HG02885 (cell line): Measurements from ENCODE around the gene DNAJC18.
"Not testable (repeated sequence)": the region's sequence is repeated elsewhere in the genome, so short reads cannot be mapped to it uniquely, and the experiment has no call there.

Experiments used
- ATAC-seq: cut with Tn5 transposase; IDR thresholded peaks from one replicate; pipeline ENCODE4 v1.9.1; 2021; ENCODE audit warnings: mild to moderate bottlenecking; ENCODE audit not compliant: unreplicated experiment, poor library complexity

The DNAJC18 gene

DNA sequence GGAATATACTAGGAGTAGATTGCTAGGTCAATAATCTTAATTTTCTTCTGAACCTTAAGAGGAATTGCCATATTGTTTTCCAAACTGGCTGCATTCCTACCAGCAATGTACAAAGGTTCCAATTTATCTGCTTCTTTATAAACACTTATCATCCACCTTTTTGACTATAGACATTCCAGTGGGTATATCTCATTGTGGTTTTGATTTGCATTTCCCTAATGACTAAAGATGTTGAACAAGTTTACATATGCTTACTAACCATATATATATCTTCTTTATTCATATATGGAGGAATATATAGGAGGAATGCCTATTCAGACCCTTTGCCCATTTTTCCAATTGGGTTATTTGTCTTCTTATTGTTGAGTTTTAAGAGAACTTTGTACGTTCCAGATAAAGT lies 7.6 kb downstream of the DNAJC18 start:
- ATAC-seq, result no peak

DNA sequence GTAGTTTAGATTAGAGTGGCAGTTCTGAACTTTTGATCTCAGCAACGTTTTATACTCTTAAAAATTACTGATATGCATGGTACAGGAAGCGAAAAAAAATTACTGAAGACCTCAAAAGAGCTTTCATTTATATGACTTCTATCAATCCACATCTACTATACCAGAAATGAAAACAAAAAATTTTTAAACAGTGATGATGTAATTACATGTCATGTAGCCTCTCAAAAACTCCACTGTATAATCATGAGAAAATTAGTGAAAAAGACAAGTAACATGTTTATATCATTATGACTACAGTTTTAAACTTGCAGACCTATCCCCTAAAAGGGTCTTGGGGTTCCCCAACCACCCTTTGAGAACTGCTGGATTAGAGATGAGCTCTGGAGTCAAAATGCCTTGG lies 9.3 kb downstream of the DNAJC18 start:
- ATAC-seq, result no peak

DNA sequence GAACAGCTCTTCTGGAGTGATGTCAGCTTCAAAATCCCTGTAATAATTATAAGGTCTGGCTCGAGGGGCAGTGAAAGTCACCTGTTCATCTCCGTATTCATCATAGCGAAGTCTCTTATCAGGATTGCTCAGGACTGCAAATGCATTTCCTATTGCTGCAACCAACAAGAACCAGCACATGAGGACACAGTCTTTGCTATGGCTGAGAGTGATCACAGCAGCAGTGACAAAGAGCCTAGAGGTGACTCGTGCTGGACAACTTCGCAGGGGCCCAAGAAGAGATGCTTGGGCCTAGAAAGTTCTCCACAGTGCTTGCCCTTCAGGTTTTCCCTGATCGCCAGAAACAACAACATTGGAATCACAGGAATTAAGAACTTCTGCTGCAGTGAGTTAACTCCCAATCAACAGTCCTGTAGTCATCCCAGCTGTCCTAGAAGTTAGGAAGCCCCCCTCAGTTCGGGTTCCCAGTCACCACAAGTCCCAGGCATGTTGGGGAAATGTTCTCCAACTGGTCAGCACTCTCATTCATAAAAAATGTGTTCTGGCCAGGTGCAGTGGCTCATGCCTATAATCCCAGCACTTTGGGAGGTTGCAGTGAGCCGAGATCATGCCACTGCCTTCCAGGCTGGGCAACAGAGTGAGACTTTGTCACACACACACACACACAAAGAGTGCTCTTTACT lies 13.0 kb downstream of the DNAJC18 start:
- no peak for ATAC-seq

DNA sequence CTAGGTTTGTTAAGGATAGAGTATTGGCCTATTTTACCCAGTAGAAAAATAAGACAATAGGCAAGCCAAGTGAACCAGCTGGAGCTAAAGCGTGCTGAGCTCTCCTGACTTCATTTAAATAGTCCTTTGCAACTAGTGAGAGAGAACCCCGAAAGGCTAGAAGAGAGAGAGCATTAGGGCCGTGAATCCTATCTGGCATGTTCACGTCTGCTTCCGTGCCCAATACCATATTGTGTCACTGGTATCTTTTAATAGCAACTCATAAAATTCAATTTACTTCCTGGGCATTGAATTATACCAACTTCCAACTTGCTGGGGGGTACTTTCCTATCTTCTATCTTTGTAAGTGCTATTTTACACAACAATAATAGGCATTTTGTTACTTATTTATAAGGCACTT lies 13.8 kb downstream of the DNAJC18 start:
- no peak for ATAC-seq

DNA sequence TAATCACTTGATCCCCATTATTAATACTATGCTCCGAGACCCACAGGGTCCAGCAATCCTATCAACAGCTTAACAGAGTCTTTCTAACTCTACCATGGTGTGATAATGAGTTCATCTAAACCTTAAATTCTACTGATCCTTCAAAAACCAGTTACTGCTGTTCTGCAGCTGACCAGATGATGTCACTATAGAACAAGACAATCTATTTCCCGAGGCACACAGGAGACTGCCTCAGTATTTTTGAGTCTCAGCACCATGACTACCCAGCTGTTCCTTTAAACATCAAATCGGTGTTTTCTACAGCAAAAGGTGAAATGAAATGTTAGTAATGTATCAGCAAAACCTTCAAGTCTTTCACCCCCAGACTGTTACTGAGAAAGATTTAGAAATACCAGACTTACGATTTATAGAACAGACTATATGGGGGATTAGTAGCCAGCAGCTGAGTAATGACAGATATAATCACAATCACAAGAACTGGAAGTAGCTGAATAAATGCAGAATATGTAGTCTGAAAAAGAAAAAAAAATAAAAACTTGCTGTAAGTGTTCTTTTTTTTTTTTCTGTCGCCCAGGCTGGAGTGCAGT lies 16.9 kb downstream of the DNAJC18 start:
- ATAC-seq, result peak; percentile 57

- no peak for ATAC-seq
Observed at GRCh38 chr5:139419226-139420192, 19.8 kb downstream of the DNAJC18 start.

- ATAC-seq, result no peak
Observed at GRCh38 chr5:139418793-139419192, 20.5 kb downstream of the DNAJC18 start.

DNA sequence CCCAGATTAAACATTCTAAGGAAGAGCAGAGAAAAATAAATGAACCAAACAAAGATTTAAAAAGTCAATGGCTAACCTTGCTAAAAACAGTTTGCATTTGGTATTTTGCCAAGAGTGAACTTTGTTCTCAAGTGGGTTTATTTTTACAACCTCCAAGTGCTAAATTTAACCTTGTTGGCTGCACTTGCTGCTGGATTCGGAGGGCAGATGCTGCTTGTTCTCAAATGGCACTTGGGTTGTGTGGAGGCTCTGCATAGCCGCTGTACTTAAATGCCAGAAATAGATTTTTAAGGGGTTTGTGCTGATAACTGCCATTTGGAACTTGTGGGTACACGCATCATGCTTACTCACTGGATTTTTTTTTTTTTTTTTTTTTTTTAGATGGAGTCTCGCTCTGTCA lies 22.1 kb downstream of the DNAJC18 start:
- no peak for ATAC-seq

- no peak for ATAC-seq
Observed at GRCh38 chr5:139416651-139417050, 22.7 kb downstream of the DNAJC18 start.

DNA sequence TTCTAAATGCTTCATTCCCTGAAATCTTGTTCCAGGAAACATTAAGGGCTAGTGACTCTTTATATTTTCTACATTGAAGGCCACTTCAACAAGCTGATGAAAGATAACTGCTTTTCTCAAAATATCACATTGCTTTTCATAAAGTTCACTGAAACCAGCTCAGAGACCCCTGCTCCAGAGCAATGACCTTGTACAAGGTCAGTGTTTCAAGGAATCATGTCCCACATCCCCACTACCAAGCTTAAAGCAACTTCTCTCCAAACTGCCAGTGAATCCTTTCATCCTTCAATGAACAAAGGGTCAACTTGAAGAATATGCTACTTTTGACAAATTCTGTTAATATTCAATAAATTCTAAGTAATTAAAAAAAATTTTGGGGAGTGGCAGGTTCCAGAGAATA lies 23.5 kb downstream of the DNAJC18 start:
- ATAC-seq, result no peak

- no peak for ATAC-seq
Observed at GRCh38 chr5:139415221-139415861, 24.0 kb downstream of the DNAJC18 start.

DNA sequence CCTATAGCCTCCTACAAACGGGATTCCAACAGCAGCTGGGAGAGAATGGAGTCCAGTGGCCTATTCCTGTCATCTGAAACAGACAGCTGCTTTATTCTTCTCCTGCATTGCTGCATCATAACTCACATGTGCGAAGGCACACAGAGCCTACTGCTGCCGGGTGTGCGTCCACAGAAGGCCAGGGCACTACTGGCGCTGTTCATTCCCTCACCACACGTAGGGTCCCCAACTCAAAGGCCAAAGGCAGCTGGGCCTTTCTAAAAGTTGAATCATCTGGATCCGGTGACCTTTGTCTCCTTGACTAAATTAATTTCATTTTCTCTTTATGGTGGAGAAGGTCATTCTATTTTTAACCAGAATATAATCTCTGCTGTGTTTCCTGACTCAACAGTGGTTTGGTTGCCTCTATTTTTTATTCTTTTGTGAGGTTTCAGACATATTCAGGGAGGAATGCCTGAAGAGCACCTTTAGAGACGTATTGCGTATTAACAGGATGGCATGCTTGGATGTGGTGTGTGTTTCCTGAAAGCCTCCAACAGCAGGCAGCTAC lies 24.7 kb downstream of the DNAJC18 start:
- ATAC-seq, result no peak

DNA sequence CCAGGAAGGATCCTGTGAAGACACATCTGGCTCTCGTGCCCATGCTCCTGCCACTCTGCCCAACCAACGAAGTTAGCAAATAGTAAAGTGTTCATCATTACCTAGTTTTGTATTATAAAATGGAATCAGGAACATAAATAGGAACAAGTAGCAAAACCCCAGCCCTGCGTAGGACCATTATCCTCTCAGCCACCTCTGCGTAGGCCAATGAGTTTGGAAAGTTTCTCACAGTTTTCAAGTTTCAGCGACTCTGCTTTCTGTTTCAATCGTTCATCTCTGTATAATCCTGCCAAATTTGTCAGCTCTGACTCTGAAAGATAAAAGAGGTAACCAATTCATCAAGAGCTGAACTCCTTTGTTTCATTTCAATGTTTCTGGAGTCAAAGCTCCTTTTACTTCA lies 25.4 kb downstream of the DNAJC18 start:
- ATAC-seq, result peak; percentile 46

DNA sequence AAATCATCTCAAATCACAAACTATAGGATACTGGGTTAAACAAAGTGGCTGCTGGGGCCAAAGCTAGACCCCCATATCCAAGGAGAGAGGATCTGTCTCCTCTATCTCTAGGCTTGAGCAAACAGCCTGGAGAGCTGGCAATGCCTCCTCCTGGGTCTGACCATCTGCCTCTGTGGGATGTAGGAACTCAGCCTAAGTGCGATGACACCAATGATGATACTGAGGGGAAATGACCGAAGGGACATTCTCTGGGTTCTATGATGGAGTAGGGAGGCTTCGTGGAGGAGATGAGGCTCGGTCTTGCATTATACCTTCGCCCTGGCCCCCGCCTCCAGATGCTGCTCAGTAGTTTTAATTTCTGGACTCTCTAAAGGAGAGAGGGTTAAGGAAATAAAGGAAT lies 26.2 kb downstream of the DNAJC18 start:
- ATAC-seq, result no peak

DNA sequence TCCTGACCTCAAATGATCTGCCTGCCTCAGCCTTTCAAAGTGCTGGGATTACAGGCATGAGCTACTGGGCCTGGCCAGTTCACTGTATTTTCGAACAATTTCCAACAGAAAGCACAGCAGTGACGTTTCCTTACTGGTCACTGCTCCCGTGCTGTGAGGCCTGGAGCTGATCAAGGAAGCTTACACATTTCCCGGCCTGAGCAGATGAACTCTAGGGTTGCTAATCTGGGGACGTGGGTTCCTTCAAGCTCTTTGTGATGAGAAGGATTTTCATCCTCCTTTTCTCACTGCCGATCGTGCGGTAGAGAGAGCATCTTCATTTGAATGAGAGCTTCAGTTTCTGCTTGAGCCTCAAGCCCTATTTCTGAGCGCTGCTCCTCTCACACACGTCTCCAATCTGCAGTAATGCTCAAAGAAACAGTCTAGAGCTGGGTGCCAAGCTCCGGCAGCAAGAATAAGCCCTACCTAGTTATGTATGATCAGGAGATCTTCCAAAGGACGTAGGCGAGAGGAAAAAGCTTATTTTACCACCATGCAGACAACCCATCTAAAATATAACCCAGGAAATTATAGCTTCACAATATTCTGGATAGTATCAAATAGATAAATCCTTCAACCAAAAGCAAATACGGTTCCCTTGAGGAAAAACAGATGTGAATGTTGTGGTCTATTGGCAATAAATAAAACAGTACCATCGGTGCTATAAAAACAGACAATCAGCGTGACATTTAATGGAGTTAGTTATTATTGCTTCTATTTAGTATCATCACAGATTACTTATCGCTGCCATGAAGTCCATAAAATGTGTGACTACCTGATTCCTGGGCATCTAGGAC lies 28.1 kb downstream of the DNAJC18 start:
- no peak for ATAC-seq

DNA sequence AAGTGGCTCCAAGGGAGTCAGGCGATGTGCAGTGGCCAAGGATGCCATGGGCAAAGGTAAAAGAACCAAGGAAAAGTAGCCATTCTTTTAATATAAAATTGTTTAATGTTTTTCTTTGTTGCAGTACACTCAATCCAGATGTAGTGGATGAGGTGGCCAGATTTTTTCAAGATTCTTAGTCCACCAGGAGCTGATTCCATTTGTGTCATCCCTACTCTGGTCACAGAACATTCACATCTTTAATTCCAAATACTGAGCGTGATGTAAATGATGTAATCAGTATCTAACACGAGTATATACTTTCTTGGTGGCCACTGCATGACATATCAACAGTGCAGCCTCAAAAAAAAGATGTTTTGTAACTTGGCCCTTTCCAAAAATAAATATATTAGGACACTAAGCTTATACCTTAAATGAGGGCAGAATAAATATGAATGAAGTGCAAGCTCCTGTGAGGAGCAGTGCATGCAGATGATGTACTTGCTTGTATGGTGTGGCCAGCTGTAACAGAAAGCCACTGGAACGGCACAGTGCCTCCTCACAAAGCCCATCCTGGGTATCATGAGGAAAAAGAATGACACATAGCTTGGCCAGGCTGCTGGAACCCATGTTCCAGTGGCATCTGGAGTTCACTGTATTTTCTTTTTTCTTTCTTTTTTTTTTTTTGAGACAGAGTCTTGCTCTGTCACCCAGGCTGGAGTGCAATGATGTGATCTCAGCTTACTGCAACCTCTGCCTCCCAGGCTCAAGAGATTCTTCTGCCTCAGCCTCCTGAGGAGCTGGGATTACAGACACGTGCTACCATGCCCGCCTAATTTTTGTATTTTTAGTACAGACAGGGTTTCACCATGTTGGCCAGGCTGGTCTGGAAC lies 29.0 kb downstream of the DNAJC18 start:
- no peak for ATAC-seq

DNA sequence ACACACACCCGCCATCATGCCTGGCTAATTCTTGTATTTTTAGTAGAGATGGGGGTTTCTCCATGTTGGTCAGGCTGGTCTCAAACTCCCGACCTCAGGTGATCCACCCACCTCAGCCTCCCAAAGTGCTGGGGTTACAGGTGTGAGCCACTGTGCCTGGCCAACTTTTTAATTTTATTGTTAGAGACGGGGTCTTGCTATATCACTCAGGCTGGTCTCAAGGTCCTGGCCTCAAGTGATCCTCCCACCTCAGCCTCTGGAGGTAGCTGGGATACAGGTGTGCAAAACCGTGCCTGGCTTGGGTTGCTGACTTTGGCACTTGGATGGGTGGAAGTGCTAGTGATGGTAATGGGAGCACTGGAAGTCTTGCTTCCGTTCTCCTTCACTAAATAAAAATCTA lies 30.2 kb downstream of the DNAJC18 start:
- not testable (repeated sequence) for ATAC-seq

DNA sequence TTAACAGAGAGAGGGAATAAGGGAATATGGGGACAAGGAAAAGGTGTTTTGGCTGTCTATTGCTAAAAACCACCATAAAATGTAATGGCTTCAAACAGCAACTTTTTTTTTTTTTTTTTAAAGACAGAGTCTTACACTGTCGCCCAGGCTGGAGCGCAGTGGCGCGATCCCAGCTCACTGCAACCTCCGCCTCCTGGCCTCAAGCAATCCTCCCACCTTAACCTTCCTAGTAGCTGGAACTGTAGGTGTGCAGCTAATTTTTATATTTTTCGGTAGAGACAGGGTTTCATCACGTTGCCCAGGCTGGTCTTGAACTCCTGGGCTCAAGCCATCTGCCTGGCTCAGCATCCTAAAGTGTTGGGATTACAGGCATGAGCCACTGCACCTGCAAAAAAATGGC lies 31.1 kb downstream of the DNAJC18 start:
- ATAC-seq, result no peak

DNA sequence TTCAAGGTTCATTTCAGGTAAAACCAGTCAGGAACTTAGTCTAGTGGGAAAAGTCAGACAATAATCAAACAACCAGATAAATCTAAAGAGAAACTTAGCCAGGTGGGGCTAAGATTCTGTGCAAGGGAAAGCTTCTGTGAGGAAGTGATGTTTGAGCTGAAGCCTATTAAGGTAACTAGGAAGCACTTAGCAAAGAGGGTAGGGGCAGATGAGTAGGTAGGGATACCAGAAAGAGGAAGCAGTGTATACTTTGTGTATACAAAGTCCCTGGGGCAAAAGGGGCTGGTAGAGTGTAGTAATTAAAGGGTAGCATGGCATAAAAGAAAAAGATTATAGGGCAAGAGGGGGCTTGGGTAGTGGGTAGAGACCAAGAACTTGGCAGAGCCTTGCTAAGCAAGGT lies 31.8 kb downstream of the DNAJC18 start:
- ATAC-seq, result no peak
